Natural killer cell (primary cell): ENCODE results near the gene AJAP1. TPM values are rescaled to one million over a fixed set of nuclear protein-coding genes. Genes with fewer than 3 reads are reported as not detected.

Experiments
- ATAC-seq, 3 donors: fragments of 150-1000 bp in 2 of 3; fragments of 200-7000 bp in 1 of 3; cut with Tn5 transposase; 1 replicate in 1 of 3; 2 replicates in 2 of 3; pipeline ENCODE4 v1.10.0; 2021; ENCODE audit warnings: mild to moderate bottlenecking in 2 of 3, moderate library complexity in 2 of 3
- DNase-seq, 2 donors: peaks; one replicate each; pipeline versions ENCODE4 v3.0.0 to v3.0.0-alpha.2; 2013 to 2021; ENCODE audit warnings: mixed read lengths in 1 of 2
- H3K27ac ChIP-seq: one replicate; pipeline ENCODE4 v1.5.1; 2013; ENCODE audit warnings: mild to moderate bottlenecking, low read length
- H3K27me3 ChIP-seq: one replicate; pipeline ENCODE4 v1.6.1; 2013; ENCODE audit warnings: low read length; ENCODE audit not compliant: control insufficient read depth, insufficient read depth
- H3K36me3 ChIP-seq: one replicate; pipeline ENCODE4 v1.6.1; 2013; ENCODE audit warnings: low read length; ENCODE audit not compliant: control insufficient read depth, insufficient read depth
- H3K4me1 ChIP-seq: one replicate; pipeline ENCODE4 v1.6.1; 2013; ENCODE audit warnings: low read length; ENCODE audit not compliant: control insufficient read depth, insufficient read depth
- H3K4me3 ChIP-seq: one replicate; pipeline ENCODE4 v1.5.1; 2013; ENCODE audit warnings: low read length
- H3K9me3 ChIP-seq: one replicate; pipeline ENCODE4 v1.6.1; 2013; ENCODE audit warnings: low read length; ENCODE audit not compliant: control insufficient read depth, insufficient read depth
- H3K27ac Mint-ChIP-seq, 2 donors: one replicate each; pipeline ENCODE4 v1.8.0; 2022; ENCODE audit warnings: mild to moderate bottlenecking in 2 of 2, mixed read lengths in 2 of 2, moderate library complexity in 1 of 2
- H3K27me3 Mint-ChIP-seq, 2 donors: one replicate each; pipeline ENCODE4 v1.8.0; 2022; ENCODE audit warnings: low read depth in 2 of 2, mixed read lengths in 2 of 2
- H3K36me3 Mint-ChIP-seq: one replicate; pipeline ENCODE4 v1.8.0; 2022; ENCODE audit warnings: mixed read lengths
- H3K4me1 Mint-ChIP-seq, 2 donors: one replicate each; pipeline ENCODE4 v1.8.0; 2022; ENCODE audit warnings: mixed read lengths in 2 of 2
- H3K4me3 Mint-ChIP-seq: one replicate; pipeline ENCODE4 v1.8.0; 2022; ENCODE audit warnings: mild to moderate bottlenecking, moderate library complexity, mixed read lengths
- H3K9me3 Mint-ChIP-seq, 2 donors: one replicate each; pipeline ENCODE4 v1.8.0; 2022; ENCODE audit warnings: mixed read lengths in 2 of 2
- CTCF ChIP-seq: fragments of 200-600 bp; IDR thresholded peaks from one replicate; pipeline ENCODE4 v1.8.0; 2022; ENCODE audit warnings: antibody characterized with exemption
- WGBS: methylation state at CpG from one replicate; pipeline ENCODE4 v1.1.7; 2013; ENCODE audit warnings: missing lambda C conversion rate; ENCODE audit not compliant: insufficient coverage; 5-methylcytosine and 5-hydroxymethylcytosine counted together
- intact Hi-C: fragments of 100-400 bp; cut with micrococcal nuclease; formaldehyde crosslinking; loops from one replicate; pipeline ENCODE4 v1.14.2; 2022
- total RNA-seq, 4 donors: library from RNA; stranded (reverse); fragments of 120-200 nt in 1 of 4; gene quantifications; one replicate each; pipeline versions ENCODE4 v1.2.3 to v1.2.4, GENCODE V29; 2013 to 2022

The AJAP1 gene
- total RNA-seq, 3 donors from 2014 or later (not counting 1 experiment from before 2014, with no cell fraction given), result not detected

DNA sequence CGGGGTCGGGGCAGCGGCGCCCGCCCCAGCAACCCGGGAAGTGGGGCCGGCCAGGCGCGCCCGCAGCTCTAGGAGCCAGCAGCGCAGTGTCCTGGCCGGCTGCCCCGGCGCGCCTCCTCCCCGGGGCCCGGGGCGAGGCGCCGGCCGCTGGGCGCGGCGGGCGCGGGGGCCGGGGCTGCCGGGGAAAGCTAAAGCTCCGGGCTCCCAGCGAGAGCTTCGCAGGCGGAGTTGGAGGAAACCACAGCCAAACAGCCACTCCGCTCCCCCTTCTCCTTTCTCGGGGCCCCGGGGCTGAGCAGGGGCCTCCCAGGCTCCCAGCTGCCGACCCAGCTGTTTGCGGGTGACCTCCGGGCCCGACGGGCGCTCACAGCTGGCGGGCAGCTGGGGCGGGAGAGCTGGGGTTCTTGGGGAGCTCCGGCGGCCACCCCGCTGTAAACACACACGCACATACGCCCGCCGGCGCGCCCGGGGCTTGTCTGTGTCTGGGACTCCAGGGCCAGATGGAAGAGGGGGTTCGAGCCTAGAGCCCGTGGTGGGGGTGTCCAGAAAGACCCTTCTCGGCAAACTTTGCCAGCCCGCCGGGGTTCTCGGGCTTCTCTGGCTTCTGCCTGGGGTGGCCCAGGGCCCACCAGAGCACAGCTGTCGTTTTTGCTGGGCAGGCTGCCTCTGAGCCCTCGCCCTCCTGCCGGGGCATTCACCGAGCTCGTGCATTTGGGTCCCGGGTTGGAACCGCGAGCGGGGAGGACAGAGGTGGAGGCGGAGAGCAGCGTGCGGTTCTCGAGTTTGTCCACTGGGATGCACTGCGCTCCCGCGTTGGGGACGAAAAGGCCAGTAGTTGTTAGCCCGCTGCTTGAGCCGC is 1.5 kb downstream of the AJAP1 start:
- TF ChIP-seq CTCF, result no peak
- intact Hi-C loops, result loop anchor here (10.0 kb wide), 1 partner anchor 1319 kb away; no protein-coding TSS in a partner anchor
- H3K27ac ChIP-seq, result no peak overlapping the region
- no peaks in the 10 kb centered on the region for H3K9me3 ChIP-seq
- WGBS, result 1% methylated on average over 78 of the region's 78 CpGs
- H3K36me3 ChIP-seq, result no peaks in the 10 kb centered on the region
- Mint-ChIP-seq H3K9me3 (no peaks in the 10 kb centered on the region), H3K27me3 (peaks cover 25 to 46% of the 10 kb centered on the region in 2 donors), H3K27ac (no peak overlapping the region), H3K4me1 (peaks cover 0 to 4% of the 10 kb centered on the region in 2 donors), H3K36me3 (no peaks in the 10 kb centered on the region), H3K4me3 (no peak overlapping the region)
- ATAC-seq, result no peak
- peaks cover 5% of the 10 kb centered on the region for H3K27me3 ChIP-seq
- DNase-seq, result peak in 1 of 2 donors; percentile 13
- H3K4me3 ChIP-seq, result no peak overlapping the region
- H3K4me1 ChIP-seq, result peaks cover 5% of the 10 kb centered on the region

GRCh38 chr1:4656533-4657140 is 2.2 kb downstream of the AJAP1 start:
- Histone ChIP-seq H3K9me3 (no peaks in the 10 kb centered on the region), H3K27ac (no peak overlapping the region), H3K36me3 (no peaks in the 10 kb centered on the region), H3K4me1 (peaks cover 5% of the 10 kb centered on the region), H3K4me3 (no peak overlapping the region), H3K27me3 (peaks cover 5% of the 10 kb centered on the region)
- WGBS, result 18% methylated on average over 17 of the region's 17 CpGs
- no peak for ATAC-seq
- TF ChIP-seq CTCF, result no peak
- Mint-ChIP-seq H3K36me3 (no peaks in the 10 kb centered on the region), H3K27ac (no peak overlapping the region), H3K4me3 (no peak overlapping the region), H3K27me3 (peaks cover 20 to 50% of the 10 kb centered on the region in 2 donors), H3K4me1 (no peaks in the 10 kb centered on the region), H3K9me3 (no peaks in the 10 kb centered on the region)
- no peak for DNase-seq
- intact Hi-C loops, result loop anchor here (10.0 kb wide), 1 partner anchor 1318 kb away; no protein-coding TSS in a partner anchor

- Histone ChIP-seq H3K9me3 (no peaks in the 10 kb centered on the region), H3K4me1 (peaks cover 5% of the 10 kb centered on the region), H3K27ac (no peak overlapping the region), H3K36me3 (no peaks in the 10 kb centered on the region), H3K27me3 (peaks cover 5% of the 10 kb centered on the region), H3K4me3 (no peak overlapping the region)
- TF ChIP-seq CTCF, result no peak
- no peaks in the 10 kb centered on the region for H3K4me1 Mint-ChIP-seq
- WGBS, result 9% methylated on average over 9 of the region's 9 CpGs
- H3K27me3 Mint-ChIP-seq, result peaks cover 20 to 50% of the 10 kb centered on the region in 2 donors
- DNase-seq, result no peak
- H3K9me3 Mint-ChIP-seq, result no peaks in the 10 kb centered on the region
- no peak overlapping the region for H3K27ac Mint-ChIP-seq
- no peak for ATAC-seq
- intact Hi-C loops, result loop anchor here (10.0 kb wide), 1 partner anchor 1317 kb away; no protein-coding TSS in a partner anchor
- no peak overlapping the region for H3K4me3 Mint-ChIP-seq
- no peaks in the 10 kb centered on the region for H3K36me3 Mint-ChIP-seq
Observed at GRCh38 chr1:4657244-4657789, 2.9 kb downstream of the AJAP1 start.
